HCT116 (cell line): ENCODE data around the gene FFAR4. TPM values are rescaled to one million over a fixed set of nuclear protein-coding genes. Genes with fewer than 3 reads are reported as not detected.

Experiments
- ATAC-seq: fragments of 200-7000 bp; cut with Tn5 transposase; 2 replicates; pipeline ENCODE4 v1.9.1; 2020; ENCODE audit warnings: mild to moderate bottlenecking, moderate library complexity
- BruUV-seq: library from RNA; stranded (reverse); fragments of 400-500 nt; replicated peaks from 2 replicates; lab custom pipeline; 2021; lab: Mats Ljungman, UMichigan
- CTCF ChIA-PET: fragments of 300-600 bp; sonication (Branson Sonifier 250); formaldehyde crosslinking; loops from one replicate; lab custom pipeline; 2021; ENCODE audit warnings: antibody characterized with exemption; lab: Charles Lee
- POLR2A ChIA-PET: fragments of 300-600, 350-600 bp; sonication (Branson Sonifier 250); formaldehyde crosslinking; loops from one replicate; lab custom pipeline; 2021; ENCODE audit warnings: antibody characterized with exemption; lab: Charles Lee
- RAD21 ChIA-PET, 2 experiments: fragments of 300-600 bp; sonication (Branson Sonifier 250); formaldehyde crosslinking; loops; one replicate each; lab custom pipeline; 2023; ENCODE audit warnings: low total read pairs in 2 of 2; ENCODE audit not compliant: uncharacterized antibody in 2 of 2, unreplicated experiment in 2 of 2, low non-redundant PET in 1 of 2; lab: Charles Lee
- DNase-seq: peaks from one replicate; pipeline ENCODE4 v3.0.0-alpha.2; 2010; ENCODE audit warnings: low read depth, low spot score
- H2AFZ ChIP-seq: fragments of 200-600 bp; shearing (Covaris generic), sonication (generic); 2 replicates; pipeline ENCODE4 v1.6.1; 2017; ENCODE audit warnings: low read depth, mixed run types, mixed read lengths, antibody characterized with exemption, low read length; ENCODE audit not compliant: poor library complexity, severe bottlenecking
- H3K27ac ChIP-seq: 2 replicates; pipeline ENCODE4 v1.5.1; 2012; ENCODE audit warnings: low read depth, low read length
- H3K27me3 ChIP-seq: fragments of 200-600 bp; sonication (generic); 2 replicates; pipeline ENCODE4 v1.6.1; 2016; ENCODE audit warnings: mixed run types, low read length, mixed read lengths; ENCODE audit not compliant: insufficient read depth
- H3K36me3 ChIP-seq, 2 experiments: fragments of 200-500 bp in 1 of 2; fragments of 200-600 bp in 1 of 2; sonication (Bioruptor generic) in 1 of 2; sonication (generic) in 1 of 2; 2 replicates each; pipeline versions ENCODE4 v1.5.1 to v1.6.1; 2014 to 2016; ENCODE audit warnings: low read length in 2 of 2, inconsistent platforms in 1 of 2, mixed read lengths in 1 of 2, mixed run types in 1 of 2; ENCODE audit not compliant: insufficient read depth in 2 of 2, control insufficient read depth in 1 of 2
- H3K4me1 ChIP-seq, 2 experiments: fragments of 200-600 bp in 1 of 2; sonication (generic) in 1 of 2; 2 replicates each; pipeline versions ENCODE4 v1.5.1 to v1.6.1; 2012 to 2017; ENCODE audit warnings: low read length in 2 of 2, inconsistent platforms in 1 of 2, mild to moderate bottlenecking in 1 of 2, mixed read lengths in 1 of 2, mixed run types in 1 of 2, moderate library complexity in 1 of 2; ENCODE audit not compliant: insufficient read depth in 2 of 2, control insufficient read depth in 1 of 2
- H3K4me2 ChIP-seq: fragments of 200-600 bp; sonication (generic); 2 replicates; pipeline ENCODE4 v1.6.1; 2017; ENCODE audit warnings: mixed run types, low read length, mixed read lengths
- H3K4me3 ChIP-seq, 2 experiments: fragments of 200-600 bp in 1 of 2; sonication (generic) in 1 of 2; replicated peaks in 1 of 2; 2 replicates each; pipeline ENCODE4 v1.5.1; 2011 to 2016; ENCODE audit warnings: low read length in 2 of 2, control low read depth in 1 of 2, low read depth in 1 of 2, mild to moderate bottlenecking in 1 of 2, mixed read lengths in 1 of 2, mixed run types in 1 of 2
- H3K79me2 ChIP-seq: fragments of 200-600 bp; sonication (generic); 2 replicates; pipeline ENCODE4 v1.6.1; 2017; ENCODE audit warnings: mild to moderate bottlenecking, mixed run types, low read length, moderate library complexity, mixed read lengths; ENCODE audit not compliant: insufficient read depth
- H3K9ac ChIP-seq: fragments of 200-600 bp; sonication (generic); 2 replicates; pipeline ENCODE4 v1.6.1; 2016; ENCODE audit warnings: low read length, mixed read lengths
- H3K9me2 ChIP-seq: fragments of 200-600 bp; sonication (generic), shearing (Covaris generic); 2 replicates; pipeline ENCODE4 v1.6.1; 2017; ENCODE audit warnings: mixed run types, mild to moderate bottlenecking, moderate library complexity; ENCODE audit not compliant: insufficient read depth
- H3K9me3 ChIP-seq, 2 experiments: fragments of 200-500 bp in 1 of 2; fragments of 200-600 bp in 1 of 2; sonication (Bioruptor generic) in 1 of 2; sonication (generic) in 1 of 2; 2 replicates each; pipeline ENCODE4 v1.6.1; 2014 to 2017; ENCODE audit warnings: low read length in 2 of 2, mixed read lengths in 2 of 2, inconsistent platforms in 1 of 2, low read depth in 1 of 2, mild to moderate bottlenecking in 1 of 2, mixed run types in 1 of 2, moderate library complexity in 1 of 2; ENCODE audit not compliant: control insufficient read depth in 1 of 2, insufficient read depth in 1 of 2
- H4K20me1 ChIP-seq: fragments of 200-600 bp; sonication (generic), shearing (Covaris generic); 2 replicates; pipeline ENCODE4 v1.6.1; 2017; ENCODE audit warnings: mixed run types, mild to moderate bottlenecking, moderate library complexity; ENCODE audit not compliant: insufficient read depth
- FOSL1 ChIP-seq: IDR thresholded peaks from 2 replicates; pipeline ENCODE4 v1.6.1; 2012; ENCODE audit warnings: low read depth
- POLR2AphosphoS5 ChIP-seq: IDR thresholded peaks from 2 replicates; pipeline ENCODE4 v1.6.1; 2011; ENCODE audit warnings: mild to moderate bottlenecking, low read depth, low read length, moderate library complexity
- SP1 ChIP-seq: IDR thresholded peaks from 2 replicates; pipeline ENCODE4 v1.6.1; 2012; ENCODE audit warnings: low read depth
- ZNF274 ChIP-seq: fragments of 200-500 bp; sonication (Bioruptor generic); IDR thresholded peaks from 2 replicates; pipeline ENCODE4 v1.6.1; 2014; ENCODE audit warnings: mild to moderate bottlenecking, low read depth, low read length, inconsistent platforms
- intact Hi-C: fragments of 100-400 bp; cut with micrococcal nuclease; formaldehyde crosslinking; loops from 2 replicates; pipeline ENCODE4 v1.10.0; 2022
- total RNA-seq: library from RNA; stranded (reverse); gene quantifications from one replicate; pipeline ENCODE4 v1.2.1, GENCODE V29; 2021; ENCODE audit not compliant: unreplicated experiment
- TF ChIP-seq, protein P1 (sequence below): IDR thresholded peaks from 2 replicates; pipeline ENCODE4 v1.6.1; 2012
- TF ChIP-seq, protein P2 (sequence below): IDR thresholded peaks from 2 replicates; pipeline ENCODE4 v1.6.1; 2012; ENCODE audit warnings: low read depth
- TF ChIP-seq, protein P3 (sequence below): IDR thresholded peaks from 2 replicates; pipeline ENCODE4 v1.6.1; 2011; ENCODE audit warnings: mild to moderate bottlenecking, low read length, moderate library complexity; ENCODE audit not compliant: insufficient replicate concordance; ENCODE audit errors: extremely low read depth

The FFAR4 gene
- total RNA-seq, 1 experiment from 2014 or later, result not detected

DNA sequence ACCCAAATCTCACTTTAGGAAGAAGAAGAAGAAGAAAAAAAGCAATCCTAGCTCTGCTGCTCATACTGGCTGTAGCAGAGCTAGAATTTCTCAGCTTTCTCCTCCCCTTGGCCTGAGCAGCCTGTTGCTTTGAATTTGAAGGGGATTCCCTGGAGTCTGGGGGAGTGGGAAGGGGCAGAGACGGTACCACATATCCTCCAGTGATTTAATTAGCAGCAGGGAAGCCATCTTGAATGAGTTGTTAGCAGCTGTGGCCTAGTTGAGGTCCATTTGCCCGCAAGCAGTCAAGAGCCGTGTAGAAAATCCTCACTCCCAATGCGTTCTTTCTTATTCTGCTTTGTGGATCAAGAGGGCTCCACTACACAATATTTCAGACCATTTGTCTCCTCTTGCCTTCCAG lies 62.4 kb downstream of the FFAR4 start:
- no peaks in the 10 kb centered on the region for H3K4me1 ChIP-seq
- H3K9me2 ChIP-seq, result no peaks in the 10 kb centered on the region
- H4K20me1 ChIP-seq, result no peaks in the 10 kb centered on the region
- no peak overlapping the region for H3K4me3 ChIP-seq
- TF ChIP-seq, protein P1, sequence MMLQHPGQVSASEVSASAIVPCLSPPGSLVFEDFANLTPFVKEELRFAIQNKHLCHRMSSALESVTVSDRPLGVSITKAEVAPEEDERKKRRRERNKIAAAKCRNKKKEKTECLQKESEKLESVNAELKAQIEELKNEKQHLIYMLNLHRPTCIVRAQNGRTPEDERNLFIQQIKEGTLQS, result no peak
- TF ChIP-seq POLR2AphosphoS5 (no peak), FOSL1 (no peak), ZNF274 (no peak), SP1 (no peak)
- TF ChIP-seq, protein P2, sequence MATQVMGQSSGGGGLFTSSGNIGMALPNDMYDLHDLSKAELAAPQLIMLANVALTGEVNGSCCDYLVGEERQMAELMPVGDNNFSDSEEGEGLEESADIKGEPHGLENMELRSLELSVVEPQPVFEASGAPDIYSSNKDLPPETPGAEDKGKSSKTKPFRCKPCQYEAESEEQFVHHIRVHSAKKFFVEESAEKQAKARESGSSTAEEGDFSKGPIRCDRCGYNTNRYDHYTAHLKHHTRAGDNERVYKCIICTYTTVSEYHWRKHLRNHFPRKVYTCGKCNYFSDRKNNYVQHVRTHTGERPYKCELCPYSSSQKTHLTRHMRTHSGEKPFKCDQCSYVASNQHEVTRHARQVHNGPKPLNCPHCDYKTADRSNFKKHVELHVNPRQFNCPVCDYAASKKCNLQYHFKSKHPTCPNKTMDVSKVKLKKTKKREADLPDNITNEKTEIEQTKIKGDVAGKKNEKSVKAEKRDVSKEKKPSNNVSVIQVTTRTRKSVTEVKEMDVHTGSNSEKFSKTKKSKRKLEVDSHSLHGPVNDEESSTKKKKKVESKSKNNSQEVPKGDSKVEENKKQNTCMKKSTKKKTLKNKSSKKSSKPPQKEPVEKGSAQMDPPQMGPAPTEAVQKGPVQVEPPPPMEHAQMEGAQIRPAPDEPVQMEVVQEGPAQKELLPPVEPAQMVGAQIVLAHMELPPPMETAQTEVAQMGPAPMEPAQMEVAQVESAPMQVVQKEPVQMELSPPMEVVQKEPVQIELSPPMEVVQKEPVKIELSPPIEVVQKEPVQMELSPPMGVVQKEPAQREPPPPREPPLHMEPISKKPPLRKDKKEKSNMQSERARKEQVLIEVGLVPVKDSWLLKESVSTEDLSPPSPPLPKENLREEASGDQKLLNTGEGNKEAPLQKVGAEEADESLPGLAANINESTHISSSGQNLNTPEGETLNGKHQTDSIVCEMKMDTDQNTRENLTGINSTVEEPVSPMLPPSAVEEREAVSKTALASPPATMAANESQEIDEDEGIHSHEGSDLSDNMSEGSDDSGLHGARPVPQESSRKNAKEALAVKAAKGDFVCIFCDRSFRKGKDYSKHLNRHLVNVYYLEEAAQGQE, result no peak
- TF ChIP-seq, protein P3, sequence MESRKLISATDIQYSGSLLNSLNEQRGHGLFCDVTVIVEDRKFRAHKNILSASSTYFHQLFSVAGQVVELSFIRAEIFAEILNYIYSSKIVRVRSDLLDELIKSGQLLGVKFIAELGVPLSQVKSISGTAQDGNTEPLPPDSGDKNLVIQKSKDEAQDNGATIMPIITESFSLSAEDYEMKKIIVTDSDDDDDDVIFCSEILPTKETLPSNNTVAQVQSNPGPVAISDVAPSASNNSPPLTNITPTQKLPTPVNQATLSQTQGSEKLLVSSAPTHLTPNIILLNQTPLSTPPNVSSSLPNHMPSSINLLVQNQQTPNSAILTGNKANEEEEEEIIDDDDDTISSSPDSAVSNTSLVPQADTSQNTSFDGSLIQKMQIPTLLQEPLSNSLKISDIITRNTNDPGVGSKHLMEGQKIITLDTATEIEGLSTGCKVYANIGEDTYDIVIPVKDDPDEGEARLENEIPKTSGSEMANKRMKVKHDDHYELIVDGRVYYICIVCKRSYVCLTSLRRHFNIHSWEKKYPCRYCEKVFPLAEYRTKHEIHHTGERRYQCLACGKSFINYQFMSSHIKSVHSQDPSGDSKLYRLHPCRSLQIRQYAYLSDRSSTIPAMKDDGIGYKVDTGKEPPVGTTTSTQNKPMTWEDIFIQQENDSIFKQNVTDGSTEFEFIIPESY, result no peak
- no peaks in the 10 kb centered on the region for H3K9me3 ChIP-seq
- intact Hi-C loops, result no loop called here
- ChIA-PET RAD21 (no interaction called here), CTCF (no interaction called here), POLR2A (no interaction called here)
- no peak overlapping the region for H3K4me2 ChIP-seq
- no TSS peak for BruUV-seq
- no peaks in the 10 kb centered on the region for H3K27me3 ChIP-seq
- no peaks in the 10 kb centered on the region for H3K36me3 ChIP-seq
- no peak for ATAC-seq
- no peak overlapping the region for H2AFZ ChIP-seq
- H3K27ac ChIP-seq, result no peak overlapping the region
- H3K79me2 ChIP-seq, result no peaks in the 10 kb centered on the region
- no peak overlapping the region for H3K9ac ChIP-seq
- DNase-seq, result no peak
